ENCODE results near the gene AQP4.

The AQP4 gene

GRCh38 chr18:26839609-26840008 lies 25.9 kb downstream of the AQP4 start:
- no peak for DNase-seq

DNA sequence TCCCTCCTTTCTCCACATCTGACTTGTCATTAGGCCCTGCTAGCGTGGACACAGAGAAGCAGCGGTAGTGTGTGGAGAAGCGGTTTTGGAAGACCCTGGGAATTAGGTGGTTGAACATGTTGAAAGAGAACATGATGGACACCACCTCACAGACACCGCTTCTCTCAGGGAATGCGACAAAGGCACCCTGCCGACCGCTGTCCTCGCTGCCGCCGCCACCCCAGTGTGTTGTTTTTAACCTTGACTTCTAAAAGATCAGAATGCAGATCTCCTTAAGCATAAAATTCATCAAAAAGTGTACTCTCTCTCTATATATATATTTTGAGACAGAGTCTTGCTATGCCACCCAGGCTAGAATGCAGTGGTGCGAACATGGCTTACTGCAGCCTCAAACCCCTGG lies 33.2 kb downstream of the AQP4 start:
- no peak for DNase-seq

DNA sequence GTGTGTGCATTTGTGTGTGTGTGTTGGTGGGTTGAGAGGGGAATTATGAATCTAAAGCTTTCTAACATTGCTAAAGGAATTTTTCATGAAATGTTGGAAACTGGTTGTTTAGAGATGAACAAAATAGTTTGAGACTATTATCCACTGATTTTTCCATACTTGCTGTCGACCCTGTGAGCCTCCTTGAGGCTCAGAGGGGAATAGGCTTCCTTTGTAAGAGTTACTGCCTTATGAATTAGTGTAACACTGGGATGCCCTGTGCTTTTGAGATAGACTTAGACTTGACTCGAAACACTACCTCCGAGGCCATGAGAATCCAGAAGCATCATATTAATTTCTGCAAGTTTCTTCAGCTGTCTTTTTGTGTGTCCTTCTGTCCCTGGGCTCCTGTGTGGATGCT lies 37.9 kb downstream of the AQP4 start:
- DNase-seq: no peak

DNA sequence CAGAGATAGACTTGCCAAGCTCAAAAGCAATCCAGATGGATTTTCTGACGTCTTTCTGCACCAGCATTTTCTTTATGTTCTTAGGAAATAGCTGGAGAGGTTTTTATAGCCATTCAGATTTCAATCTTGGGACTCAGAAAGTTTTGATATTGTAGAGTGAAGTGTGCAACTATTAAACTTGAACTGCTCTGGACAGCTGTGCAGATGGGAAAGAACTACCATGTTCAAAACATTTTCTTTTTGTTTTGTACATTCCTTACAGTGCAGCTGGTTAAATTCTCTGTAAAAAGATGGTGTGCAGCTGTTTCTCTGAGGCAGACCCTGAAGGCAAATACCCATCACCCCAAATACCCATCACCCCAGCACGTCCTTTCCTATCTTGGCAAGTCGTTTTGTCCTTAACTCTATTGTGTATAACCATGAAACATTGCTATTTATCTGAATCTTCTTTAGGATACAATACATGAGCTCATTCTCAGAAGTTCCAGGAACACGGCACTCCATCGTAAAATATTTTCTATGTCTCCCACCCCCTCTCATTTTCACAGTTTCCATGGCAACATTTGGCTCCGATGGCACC lies 38.8 kb downstream of the AQP4 start:
- no peak for DNase-seq

DNA sequence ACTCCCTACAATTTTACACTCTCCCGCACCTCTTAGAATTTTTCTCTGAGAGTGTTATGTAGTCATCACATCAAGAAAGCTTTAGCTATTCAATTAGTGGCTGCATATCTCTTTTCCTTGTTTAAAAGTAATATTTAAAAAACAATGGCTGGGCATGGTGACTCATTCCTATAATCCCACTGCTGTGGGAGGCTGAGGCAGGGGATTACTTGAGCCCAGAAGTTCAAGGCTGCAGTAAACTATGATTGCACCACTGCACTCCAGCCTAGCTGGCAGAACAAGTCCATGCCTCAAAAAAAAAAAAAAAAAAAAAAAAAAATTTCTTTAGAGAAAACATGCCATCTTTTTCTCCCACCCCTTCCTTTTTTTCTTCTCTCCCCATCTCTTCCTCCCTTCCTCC lies 44.3 kb downstream of the AQP4 start:
- no peak for DNase-seq

DNA sequence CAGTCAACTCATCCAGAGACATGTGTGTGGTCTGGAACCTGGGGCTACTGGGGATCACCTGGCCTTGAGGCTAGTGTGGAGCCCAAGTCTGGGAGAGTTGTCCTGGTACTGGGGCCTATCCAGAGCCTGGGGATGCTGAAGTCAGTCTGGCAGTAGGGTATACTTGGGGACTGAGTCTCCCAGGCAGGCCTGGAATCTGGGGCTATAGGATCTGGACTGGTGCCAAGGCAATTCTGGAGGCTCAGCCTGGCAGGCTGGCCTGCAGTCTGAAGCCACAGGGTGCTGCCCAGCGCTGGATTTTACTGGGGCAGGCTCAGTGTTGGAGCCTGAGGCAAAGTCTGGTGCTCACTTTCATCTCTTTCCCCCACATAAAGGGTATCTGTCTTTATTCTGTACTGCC lies 46.5 kb downstream of the AQP4 start:
- no peak for DNase-seq

DNA sequence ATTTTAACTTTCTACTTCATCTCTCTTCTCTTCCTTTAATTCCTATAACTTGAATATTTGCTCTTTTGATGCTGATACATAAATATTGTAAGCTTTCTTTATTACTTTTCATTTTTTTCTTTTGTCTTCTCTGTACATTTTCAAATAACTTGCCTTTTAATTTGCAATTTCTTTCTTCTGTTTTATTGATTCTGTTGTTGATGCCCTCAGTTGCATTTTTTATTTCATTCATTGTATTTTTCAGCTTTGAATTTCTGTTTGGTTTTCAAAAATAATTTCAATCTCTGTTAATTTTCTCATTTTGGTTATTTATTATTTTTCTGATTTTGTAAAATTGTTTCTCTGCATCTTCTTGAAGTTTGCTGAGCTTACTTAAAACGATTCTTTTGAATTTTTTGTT lies 47.0 kb downstream of the AQP4 start:
- no peak for DNase-seq

DNA sequence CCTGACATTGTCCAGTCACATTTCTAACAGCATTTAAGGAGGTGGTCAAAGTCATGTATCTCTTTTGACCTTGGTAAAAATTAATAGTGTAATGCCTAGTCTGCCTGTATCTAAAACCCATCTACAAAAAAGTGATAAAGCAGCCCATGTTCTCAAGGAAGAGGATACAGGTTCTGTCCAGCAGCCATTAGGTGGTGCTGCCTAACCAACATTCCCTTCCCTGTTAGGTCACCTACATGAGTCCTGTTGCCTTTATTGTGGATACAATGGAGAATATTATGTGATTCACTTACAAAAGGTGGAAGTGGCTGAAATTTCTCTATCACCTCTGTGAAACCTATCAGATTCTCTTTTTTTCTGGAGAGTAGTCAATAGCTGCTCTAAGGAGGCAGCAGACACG lies 52.5 kb downstream of the AQP4 start:
- DNase-seq: no peak

GRCh38 chr18:26812462-26812861 lies 53.0 kb downstream of the AQP4 start:
- DNase-seq: no peak

GRCh38 chr18:26809346-26809745 lies 56.2 kb downstream of the AQP4 start:
- no peak for DNase-seq

- no peak for DNase-seq
These were observed 59.3 kb downstream of the AQP4 start for GRCh38 chr18:26806224-26806623.

- DNase-seq: no peak
These were observed 61.0 kb downstream of the AQP4 start for GRCh38 chr18:26804519-26804918.

DNA sequence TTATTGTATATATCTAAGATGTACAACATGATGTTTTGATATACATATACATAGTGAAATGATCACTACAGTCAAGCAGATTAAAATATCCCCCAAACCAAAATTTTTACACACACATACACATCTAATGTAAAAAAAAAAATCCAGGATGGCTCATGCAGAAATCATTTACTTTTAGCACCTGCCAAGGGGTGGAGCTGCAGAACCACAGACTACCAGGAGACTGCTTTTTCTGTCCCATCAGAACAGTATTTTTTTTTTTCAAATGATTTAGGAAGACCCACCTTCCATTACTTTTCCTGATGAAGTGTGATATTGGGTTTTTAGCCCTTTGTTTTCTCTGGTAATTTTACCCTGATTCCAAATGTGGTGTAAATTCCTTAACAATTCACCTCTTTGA lies 61.9 kb downstream of the AQP4 start:
- no peak for DNase-seq

DNA sequence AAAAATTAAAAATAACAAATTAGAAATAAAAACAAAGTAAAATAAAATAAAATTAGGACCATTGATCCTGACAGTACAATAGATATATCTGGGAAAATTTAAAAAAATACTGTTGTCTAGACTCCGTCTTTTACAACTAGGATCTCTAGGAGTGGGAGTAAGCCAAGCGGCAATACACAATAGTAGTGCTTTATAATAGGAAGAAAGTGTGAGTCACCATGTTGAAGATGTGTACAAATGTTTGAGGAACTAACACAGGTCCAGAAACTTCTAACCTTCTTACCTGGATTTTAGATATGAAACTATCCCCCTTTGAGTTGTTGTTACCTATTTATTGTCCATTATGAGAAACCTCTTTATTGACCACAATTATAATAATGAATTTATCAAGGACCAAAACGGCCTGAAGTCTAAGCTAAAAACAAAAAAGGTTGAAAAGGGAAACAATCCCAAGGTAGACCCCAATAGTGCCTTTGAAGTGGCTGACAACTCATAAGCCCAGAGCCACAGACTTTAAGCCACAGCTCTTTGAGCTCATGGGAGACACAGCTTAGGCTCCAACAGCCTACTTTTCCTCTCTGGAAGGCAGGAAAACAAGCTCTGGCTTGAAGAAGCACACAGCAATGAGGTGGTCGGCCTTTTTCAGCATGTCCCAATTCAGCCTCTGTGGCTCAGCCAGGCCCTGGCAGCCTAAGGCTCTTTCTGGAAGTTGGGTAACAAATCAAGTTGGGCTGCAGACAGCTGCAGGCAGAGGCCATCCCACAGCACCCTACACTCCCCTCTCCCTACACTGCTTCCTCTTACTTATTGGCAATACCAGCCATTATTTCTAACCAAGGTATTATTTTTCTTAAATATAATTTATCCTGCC lies 62.9 kb downstream of the AQP4 start:
- DNase-seq: no peak
